A549 (cell line): Measurements from ENCODE around the gene MPC1. TPM values are rescaled to one million over a fixed set of nuclear protein-coding genes. Genes with fewer than 3 reads are reported as not detected.

Source experiments
- ATAC-seq, 2 experiments: fragments of 200-7000 bp in 1 of 2; fragments of >200 bp in 1 of 2; cut with Nextera tagmentation in 1 of 2; cut with Tn5 transposase in 1 of 2; 3 replicates each; pipeline versions ENCODE4 v1.8.0 to v1.9.1; 2018 to 2020; ENCODE audit warnings: mild to moderate bottlenecking in 1 of 2, moderate library complexity in 1 of 2
- CTCF ChIA-PET: fragments of 300-600 bp; sonication (Branson Sonifier 250); formaldehyde crosslinking; extraction: SDS; loops from one replicate; lab custom pipeline; 2021; ENCODE audit warnings: antibody characterized with exemption, inconsistent platforms; lab: Yijun Ruan, JAX
- POLR2A ChIA-PET: fragments of 350-600 bp; formaldehyde crosslinking; extraction: SDS; loops from one replicate; lab custom pipeline; 2021; ENCODE audit warnings: antibody characterized with exemption, inconsistent platforms; lab: Yijun Ruan, JAX
- DNase-seq, 2 experiments: peaks; one replicate each; pipeline versions ENCODE4 v3.0.0 to v3.0.0-alpha.2; 2011 to 2016; ENCODE audit warnings: low read depth in 1 of 2, low spot score in 1 of 2
- FAIRE-seq: peaks from 2 replicates; lab custom pipeline; 2011; peaks lifted over from hg19 to GRCh38; lab: Jason Lieb, UNC
- H3K27ac ChIP-seq, 2 experiments: fragments of >200 bp; sonication (Bioruptor Twin); formaldehyde crosslinking; 3 replicates each; pipeline ENCODE4 v1.5.1; 2016 to 2017
- H3K4me1 ChIP-seq: fragments of >200 bp; sonication (Bioruptor Twin); formaldehyde crosslinking; 3 replicates; pipeline ENCODE4 v1.6.1; 2016
- H3K4me2 ChIP-seq: fragments of >200 bp; sonication (Bioruptor Twin); formaldehyde crosslinking; 3 replicates; pipeline ENCODE4 v1.6.1; 2016
- H3K4me3 ChIP-seq: fragments of >200 bp; sonication (Bioruptor Twin); formaldehyde crosslinking; 3 replicates; pipeline ENCODE4 v1.5.1; 2016
- H3K9me3 ChIP-seq: fragments of >200 bp; sonication (Bioruptor Twin); formaldehyde crosslinking; 3 replicates; pipeline ENCODE4 v1.6.1; 2016
- BCL3 ChIP-seq: fragments of >200 bp; sonication (Bioruptor Twin); formaldehyde crosslinking; IDR thresholded peaks from 3 replicates; pipeline ENCODE4 v1.6.1; 2016
- CEBPB ChIP-seq, 2 experiments: fragments of >200 bp in 1 of 2; sonication (Bioruptor Twin) in 1 of 2; formaldehyde crosslinking in 1 of 2; IDR thresholded peaks; 2 replicates each; pipeline ENCODE4 v1.6.1; 2012 to 2016
- CHD2 ChIP-seq: fragments of 150-350 bp; IDR thresholded peaks from 2 replicates; pipeline ENCODE4 v1.6.1; 2014; ENCODE audit warnings: low read length; ENCODE audit not compliant: partially characterized antibody
- CHD4 ChIP-seq: fragments of 200-600 bp; sonication (generic); IDR thresholded peaks from 2 replicates; pipeline ENCODE4 v1.6.1; 2016; ENCODE audit warnings: antibody characterized with exemption, mild to moderate bottlenecking, borderline replicate concordance
- E2F6 ChIP-seq: IDR thresholded peaks from 2 replicates; pipeline ENCODE4 v1.6.1; 2012; ENCODE audit warnings: low read depth, borderline replicate concordance
- EHMT2 ChIP-seq: fragments of 200-600 bp; sonication (generic); IDR thresholded peaks from 2 replicates; pipeline ENCODE4 v1.6.1; 2016; ENCODE audit warnings: antibody characterized with exemption, low read depth, mild to moderate bottlenecking, moderate library complexity
- FOSL2 ChIP-seq, 2 experiments: fragments of 450-650 bp in 1 of 2; fragments of >200 bp in 1 of 2; sonication (Bioruptor Twin) in 1 of 2; formaldehyde crosslinking; IDR thresholded peaks; 2 replicates each; pipeline versions ENCODE4 v1.5.0 to v1.6.1; 2016 to 2020; ENCODE audit warnings: mild to moderate bottlenecking in 1 of 2, moderate library complexity in 1 of 2
- FOXS1 ChIP-seq: fragments of 250-450 bp; sonication (Bioruptor Pico); IDR thresholded peaks from 2 replicates; pipeline ENCODE4 v1.5.0; 2020; ENCODE audit warnings: mild to moderate bottlenecking, moderate library complexity
- GATA3 ChIP-seq: IDR thresholded peaks from 2 replicates; pipeline ENCODE4 v1.6.1; 2012; ENCODE audit warnings: borderline replicate concordance
- HES2 ChIP-seq: fragments of >200 bp; sonication (Bioruptor Twin); formaldehyde crosslinking; IDR thresholded peaks from 2 replicates; pipeline ENCODE4 v1.6.1; 2016
- HEYL ChIP-seq: fragments of 250-450 bp; sonication (Bioruptor Pico); IDR thresholded peaks from 2 replicates; pipeline ENCODE4 v1.8.0; 2021; ENCODE audit warnings: mild to moderate bottlenecking, moderate library complexity
- HOXA7 ChIP-seq: fragments of 250-450 bp; sonication (Bioruptor Pico); IDR thresholded peaks from 2 replicates; pipeline ENCODE4 v1.5.0; 2020; ENCODE audit warnings: mild to moderate bottlenecking, moderate library complexity
- HOXB5 ChIP-seq: fragments of 250-450 bp; sonication (Bioruptor Pico); IDR thresholded peaks from 2 replicates; pipeline ENCODE4 v1.5.0; 2020; ENCODE audit warnings: mild to moderate bottlenecking, moderate library complexity
- KDM5A ChIP-seq: fragments of 200-600 bp; sonication (generic); IDR thresholded peaks from 2 replicates; pipeline ENCODE4 v1.6.1; 2016; ENCODE audit warnings: antibody characterized with exemption, mild to moderate bottlenecking
- MAX ChIP-seq: IDR thresholded peaks from 2 replicates; pipeline ENCODE4 v1.6.1; 2012
- NR3C1 ChIP-seq: fragments of >200 bp; sonication (Bioruptor Twin); formaldehyde crosslinking; IDR thresholded peaks from 3 replicates; pipeline ENCODE4 v1.6.1; 2017
- RAD21 ChIP-seq, 2 experiments: fragments of >200 bp in 1 of 2; sonication (Bioruptor Twin) in 1 of 2; formaldehyde crosslinking in 1 of 2; IDR thresholded peaks in 1 of 2; conservative IDR thresholded peaks in 1 of 2; 2 replicates in 1 of 2; 3 replicates in 1 of 2; pipeline ENCODE4 v1.6.1; 2012 to 2018; ENCODE audit warnings: inconsistent platforms in 1 of 2
- RARB ChIP-seq: fragments of 250-450 bp; sonication (Bioruptor Pico); IDR thresholded peaks from 2 replicates; pipeline ENCODE4 v1.8.0; 2021; ENCODE audit warnings: mild to moderate bottlenecking, moderate library complexity
- RCOR1 ChIP-seq: fragments of 150-350 bp; IDR thresholded peaks from 2 replicates; pipeline ENCODE4 v1.6.1; 2014; ENCODE audit warnings: antibody characterized with exemption, low read length, low read depth
- REST ChIP-seq: fragments of 200-600 bp; sonication (generic); IDR thresholded peaks from 2 replicates; pipeline ENCODE4 v1.6.1; 2016; ENCODE audit warnings: antibody characterized with exemption, mild to moderate bottlenecking, moderate library complexity
- RFX5 ChIP-seq: fragments of 450-650 bp; IDR thresholded peaks from 2 replicates; pipeline ENCODE4 v1.7.1; 2014; ENCODE audit warnings: antibody characterized with exemption, mild to moderate bottlenecking, moderate library complexity
- TFCP2L1 ChIP-seq: fragments of 250-450 bp; sonication (Bioruptor Pico); IDR thresholded peaks from 2 replicates; pipeline ENCODE4 v1.5.0; 2021; ENCODE audit warnings: mild to moderate bottlenecking
- TP53 ChIP-seq: fragments of 250-450 bp; sonication (Bioruptor Pico); IDR thresholded peaks from 2 replicates; pipeline ENCODE4 v1.5.0; 2021; ENCODE audit warnings: mild to moderate bottlenecking, moderate library complexity
- USF2 ChIP-seq: fragments of 450-650 bp; IDR thresholded peaks from 2 replicates; pipeline ENCODE4 v1.6.1; 2014; ENCODE audit warnings: antibody characterized with exemption
- ZC3H11A ChIP-seq: fragments of 450-650 bp; IDR thresholded peaks from 2 replicates; pipeline ENCODE4 v1.6.1; 2014; ENCODE audit warnings: antibody characterized with exemption, mild to moderate bottlenecking
- ZSCAN20 ChIP-seq: fragments of 250-450 bp; sonication (Bioruptor Pico); IDR thresholded peaks from 2 replicates; pipeline ENCODE4 v1.8.0; 2022; ENCODE audit warnings: mild to moderate bottlenecking, moderate library complexity
- WGBS: methylation state at CpG from one replicate; pipeline ENCODE4 v1.1.6; 2017; ENCODE audit errors: missing lambda C conversion rate; 5-methylcytosine and 5-hydroxymethylcytosine counted together
- polyA plus RNA-seq, 4 experiments: library from polyadenylated mRNA; depleted of rRNA in 3 of 4; stranded (reverse); fragments of >200 nt; fragmentation: RNase III in 1 of 4; extraction: RNeasy Plus Mini Kit Qiagen cat#74134 plus additional on column Dnase treatment in 1 of 4; gene quantifications; 2 replicates in 3 of 4; 3 replicates in 1 of 4; pipeline ENCODE4 v1.2.3, GENCODE V29; 2011 to 2017

The MPC1 gene
- polyA plus RNA-seq, 2 of the 4 experiments (the other 2 are of a cell fraction): 4.4 to 7.7 TPM

- no peak for FAIRE-seq
- WGBS: 74% methylated on average over 4 of the region's 4 CpGs
- H3K27ac ChIP-seq: no peak overlapping the region
- H3K4me1 ChIP-seq: no peaks in the 10 kb centered on the region
- TF ChIP-seq CEBPB (IDR thresholded peaks at IDR 0.05) (no peak), HEYL (CRISPR knock-in tag) (no peak), E2F6 (no peak), RCOR1 (no peak), CHD2 (no peak), FOSL2 (IDR thresholded peaks at IDR 0.05) (no peak), FOSL2 (CRISPR knock-in tag; IDR thresholded peaks at IDR 0.05) (no peak), CHD4 (no peak), USF2 (no peak), HOXB5 (CRISPR knock-in tag) (no peak), BCL3 (no peak), EHMT2 (no peak), RARB (CRISPR knock-in tag) (no peak), RFX5 (no peak), HOXA7 (no peak), TP53 (CRISPR knock-in tag) (no peak), RAD21 (conservative IDR thresholded peaks at IDR 0.05 in 1 of 2, IDR thresholded peaks at IDR 0.05 in 1 of 2) (no peak), GATA3 (no peak)
- H3K4me3 ChIP-seq: no peak overlapping the region
- no peak overlapping the region for H3K4me2 ChIP-seq
- 0 out of 3 replicates have a peak, but pooled peaks cover 5% of the 10 kb centered on the region for H3K9me3 ChIP-seq
- no peak for ATAC-seq
- no peak for DNase-seq
- CTCF ChIA-PET: no interaction called here
- POLR2A ChIA-PET: no interaction called here
Observed at GRCh38 chr6:166354965-166355364, 27.8 kb downstream of the MPC1 start.

GRCh38 chr6:166354143-166354542 lies 28.6 kb downstream of the MPC1 start:
- TF ChIP-seq FOSL2 (IDR thresholded peaks at IDR 0.05): no peak
- no peak for TF ChIP-seq FOSL2 (CRISPR knock-in tag; IDR thresholded peaks at IDR 0.05)
- no peak for TF ChIP-seq HOXA7
- no peak for TF ChIP-seq FOXS1 (CRISPR knock-in tag)
- no peak for TF ChIP-seq HES2
- ATAC-seq (no peak), FAIRE-seq (no peak), DNase-seq (no peak)
- Histone ChIP-seq H3K9me3 (0 out of 3 replicates have a peak, but pooled peaks cover 5% of the 10 kb centered on the region), H3K4me1 (no peaks in the 10 kb centered on the region), H3K27ac (no peak overlapping the region), H3K4me3 (no peak overlapping the region), H3K4me2 (no peak overlapping the region)
- WGBS: 7% methylated on average over 4 of the region's 4 CpGs
- ChIA-PET CTCF (no interaction called here), POLR2A (no interaction called here)

- 0% methylated on average over 1 of the region's 1 CpG for WGBS
- no peak for ATAC-seq
- ChIA-PET CTCF (no interaction called here), POLR2A (no interaction called here)
- FAIRE-seq: no peak
- no peak overlapping the region for H3K4me2 ChIP-seq
- H3K4me1 ChIP-seq: no peaks in the 10 kb centered on the region
- 0 out of 3 replicates have a peak, but pooled peaks cover 5% of the 10 kb centered on the region for H3K9me3 ChIP-seq
- DNase-seq: no peak
- TF ChIP-seq TFCP2L1 (CRISPR knock-in tag) (no peak), MAX (no peak), ZC3H11A (no peak), RARB (CRISPR knock-in tag) (no peak), ZSCAN20 (no peak), NR3C1 (no peak), RCOR1 (no peak), TP53 (CRISPR knock-in tag) (no peak), RFX5 (no peak), RAD21 (conservative IDR thresholded peaks at IDR 0.05 in 1 of 2, IDR thresholded peaks at IDR 0.05 in 1 of 2) (no peak), REST (no peak), EHMT2 (no peak), HOXB5 (CRISPR knock-in tag) (no peak), KDM5A (no peak)
- H3K4me3 ChIP-seq: no peak overlapping the region
- H3K27ac ChIP-seq: no peak overlapping the region
Observed at GRCh38 chr6:166353507-166353906, 29.2 kb downstream of the MPC1 start.
